K562 (cell line): ENCODE measurements around the gene TBX3. TPM values are rescaled to one million over a fixed set of nuclear protein-coding genes. Genes with fewer than 3 reads are reported as not detected.

Source experiments
- CCNT2 ChIP-seq: IDR thresholded peaks from 2 replicates; pipeline ENCODE4 v1.6.1; 2011; ENCODE audit warnings: borderline replicate concordance, low read depth, mild to moderate bottlenecking, moderate library complexity, mixed read lengths, low read length; ENCODE audit not compliant: insufficient read length; ENCODE audit errors: extremely low read depth
- NR2F6 ChIP-seq: fragments of 450-650 bp; formaldehyde crosslinking; IDR thresholded peaks from 2 replicates; pipeline ENCODE4 v1.4.0; 2020; ENCODE audit warnings: mild to moderate bottlenecking
- POLR2AphosphoS2 ChIP-seq: IDR thresholded peaks from 2 replicates; pipeline ENCODE4 v1.6.1; 2012; ENCODE audit warnings: low read length, improper control_type of control experiment
- SMAD1 ChIP-seq: fragments of 150-350 bp; IDR thresholded peaks from 2 replicates; pipeline ENCODE4 v1.6.1; 2014; ENCODE audit warnings: low read length, low read depth; ENCODE audit not compliant: partially characterized antibody
- polyA plus RNA-seq, 8 experiments: library from polyadenylated mRNA; depleted of rRNA in 4 of 8; stranded (reverse) in 5 of 8; unstranded in 3 of 8; fragments of >200 nt; fragmentation: Nextera tagmentation in 2 of 8; fragmentation: Illumina TruSeq in 1 of 8; extraction: Ambion mirVana in 2 of 8; extraction: Trizol in 1 of 8; gene quantifications; 2 replicates each; pipeline versions ENCODE4 v1.2.1 to v1.2.3, GENCODE V29; 2011 to 2014; ENCODE audit warnings: inconsistent platforms in 1 of 8, missing spikeins in 1 of 8
- total RNA-seq, 7 experiments: library from RNA; depleted of rRNA in 6 of 7; stranded (reverse); fragments of >200 nt in 6 of 7; fragmentation: Illumina TruSeq in 2 of 7; extraction: Trizol in 2 of 7; gene quantifications; 2 replicates each; pipeline versions ENCODE4 v1.2.1 to v1.2.3, GENCODE V29; 2011 to 2021; ENCODE audit warnings: low replicate concordance in 1 of 7
- TF ChIP-seq, protein P1 (sequence below), 2 experiments: IDR thresholded peaks in 1 of 2; conservative IDR thresholded peaks in 1 of 2; 2 replicates each; pipeline ENCODE4 v1.6.1; 2016; ENCODE audit warnings: low read depth in 2 of 2, mild to moderate bottlenecking in 1 of 2, missing compliant biosample characterization in 1 of 2, missing genetic modification characterization in 1 of 2, moderate library complexity in 1 of 2

Gene TBX3
- total and polyA plus RNA-seq, 9 of the 15 experiments (the other 6 are each of a cell fraction or from before 2014, with no cell fraction given) = 0.03 to 0.60 (median 0.19) TPM

DNA sequence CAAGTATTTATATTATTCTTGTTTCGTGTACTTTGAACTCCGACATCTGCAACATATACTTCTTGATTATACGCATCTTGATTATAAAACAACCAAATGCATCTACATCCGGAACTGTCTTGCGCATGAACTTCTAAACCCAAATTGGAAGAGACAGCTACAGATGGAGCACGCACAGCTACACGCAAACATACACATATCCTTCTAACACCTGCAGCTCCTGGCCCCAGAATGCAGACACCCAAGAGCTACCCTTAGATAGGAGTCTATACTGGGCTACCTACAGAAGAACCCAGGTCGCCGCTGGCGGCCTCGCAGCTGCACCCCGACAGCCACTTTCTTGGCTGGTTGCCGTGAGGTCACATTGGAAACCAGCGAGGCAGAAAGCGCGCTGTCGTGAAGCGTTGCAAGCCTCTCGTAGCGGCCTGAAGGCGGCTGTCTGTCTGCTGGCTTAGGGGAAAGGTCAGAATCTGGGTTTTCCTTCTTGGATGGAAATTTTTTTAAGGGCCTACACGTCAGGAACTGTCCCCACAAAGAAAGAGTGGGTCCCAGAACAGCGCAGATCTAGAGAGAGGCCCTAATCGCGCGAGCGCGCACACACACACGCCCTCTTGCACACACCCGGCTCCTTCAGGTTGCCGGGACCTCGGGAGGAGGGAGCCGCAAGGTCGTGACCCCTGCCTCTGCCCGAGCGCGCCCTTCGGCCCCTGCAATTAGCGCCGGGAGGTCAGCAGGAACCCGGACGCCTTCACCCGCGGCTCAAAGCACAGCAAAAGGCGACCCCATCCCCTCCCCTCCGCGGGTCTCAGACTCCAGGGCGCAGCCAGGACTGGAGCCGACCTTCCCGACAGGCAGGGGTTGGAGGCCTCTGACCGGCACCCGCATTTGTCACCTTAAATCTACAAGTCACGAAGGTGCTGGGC is 17.0 kb downstream of the TBX3 start (continued):
- TF ChIP-seq, protein P1, sequence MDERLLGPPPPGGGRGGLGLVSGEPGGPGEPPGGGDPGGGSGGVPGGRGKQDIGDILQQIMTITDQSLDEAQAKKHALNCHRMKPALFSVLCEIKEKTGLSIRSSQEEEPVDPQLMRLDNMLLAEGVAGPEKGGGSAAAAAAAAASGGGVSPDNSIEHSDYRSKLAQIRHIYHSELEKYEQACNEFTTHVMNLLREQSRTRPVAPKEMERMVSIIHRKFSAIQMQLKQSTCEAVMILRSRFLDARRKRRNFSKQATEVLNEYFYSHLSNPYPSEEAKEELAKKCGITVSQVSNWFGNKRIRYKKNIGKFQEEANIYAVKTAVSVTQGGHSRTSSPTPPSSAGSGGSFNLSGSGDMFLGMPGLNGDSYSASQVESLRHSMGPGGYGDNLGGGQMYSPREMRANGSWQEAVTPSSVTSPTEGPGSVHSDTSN (CRISPR knock-in tag; IDR thresholded peaks at IDR 0.05; ENCODE audit: low read depth) = no peak
- TF ChIP-seq, protein P1 (tag; conservative IDR thresholded peaks at IDR 0.05; ENCODE audit: low read depth) = no peak
- TF ChIP-seq SMAD1 (no peak), POLR2AphosphoS2 (no peak), CCNT2 (no peak), NR2F6 (CRISPR knock-in tag) (no peak)
